Suppressor macrophage treated with lipopolysaccharide for 4 hours (primary cell): ENCODE results near the gene C5AR2.
"Not testable (repeated sequence)": the region's sequence is repeated elsewhere in the genome, so short reads cannot be mapped to it uniquely, and the experiment has no call there.

ENCODE experiments used
- DNase-seq: peaks from one replicate; pipeline ENCODE4 v3.0.0-alpha.2; 2020

Gene C5AR2

GRCh38 chr19:47365455-47365854 lies 33.5 kb downstream of the C5AR2 start:
- not testable (repeated sequence) for DNase-seq

GRCh38 chr19:47370045-47370611 lies 38.2 kb downstream of the C5AR2 start:
- peak; percentile 88 for DNase-seq

GRCh38 chr19:47371261-47371660 lies 39.3 kb downstream of the C5AR2 start:
- DNase-seq = no peak

- no peak for DNase-seq
Observed at GRCh38 chr19:47372603-47373002, 40.6 kb downstream of the C5AR2 start.

GRCh38 chr19:47373246-47374240 lies 41.6 kb downstream of the C5AR2 start:
- DNase-seq = no peak

- no peak for DNase-seq
Observed at GRCh38 chr19:47374876-47375693, 43.1 kb downstream of the C5AR2 start.

GRCh38 chr19:47375694-47376588 lies 44.0 kb downstream of the C5AR2 start:
- DNase-seq = no peak

GRCh38 chr19:47376589-47377144 lies 44.7 kb downstream of the C5AR2 start:
- DNase-seq = no peak

GRCh38 chr19:47377208-47377701 lies 45.3 kb downstream of the C5AR2 start:
- DNase-seq = no peak

- no peak for DNase-seq
Observed at GRCh38 chr19:47377801-47378200, 45.8 kb downstream of the C5AR2 start.

GRCh38 chr19:47378246-47378645 lies 46.3 kb downstream of the C5AR2 start:
- no peak for DNase-seq

GRCh38 chr19:47379381-47379938 lies 47.5 kb downstream of the C5AR2 start:
- DNase-seq = no peak

GRCh38 chr19:47380559-47380958 lies 48.6 kb downstream of the C5AR2 start:
- no peak for DNase-seq

- no peak for DNase-seq
Observed at GRCh38 chr19:47381121-47381520, 49.1 kb downstream of the C5AR2 start.

- DNase-seq = peak; percentile 40
Observed at GRCh38 chr19:47381653-47382279, 49.8 kb downstream of the C5AR2 start.

GRCh38 chr19:47383890-47384289 lies 51.9 kb downstream of the C5AR2 start:
- not testable (repeated sequence) for DNase-seq

GRCh38 chr19:47384533-47384932 lies 52.6 kb downstream of the C5AR2 start:
- not testable (repeated sequence) for DNase-seq

- not testable (repeated sequence) for DNase-seq
Observed at GRCh38 chr19:47386582-47386981, 54.6 kb downstream of the C5AR2 start.

- DNase-seq = not testable (repeated sequence)
Observed at GRCh38 chr19:47387623-47388022, 55.6 kb downstream of the C5AR2 start.

GRCh38 chr19:47388721-47389120 lies 56.7 kb downstream of the C5AR2 start:
- peak; percentile 81 for DNase-seq

- peak; percentile 97 for DNase-seq
Observed at GRCh38 chr19:47389150-47389556, 57.2 kb downstream of the C5AR2 start.
